NCI-H2227 treated with DMSO at 0.1 percent for 48 hours (cell line): Measurements from ENCODE around the gene ZNF8.
"Not testable (repeated sequence)": the region's sequence is repeated elsewhere in the genome, so short reads cannot be mapped to it uniquely, and the experiment has no call there.

ENCODE experiments used
- DNase-seq: peaks from one replicate; lab custom pipeline; 2025; lab: John Stamatoyannopoulos, UW

Gene ZNF8

DNA sequence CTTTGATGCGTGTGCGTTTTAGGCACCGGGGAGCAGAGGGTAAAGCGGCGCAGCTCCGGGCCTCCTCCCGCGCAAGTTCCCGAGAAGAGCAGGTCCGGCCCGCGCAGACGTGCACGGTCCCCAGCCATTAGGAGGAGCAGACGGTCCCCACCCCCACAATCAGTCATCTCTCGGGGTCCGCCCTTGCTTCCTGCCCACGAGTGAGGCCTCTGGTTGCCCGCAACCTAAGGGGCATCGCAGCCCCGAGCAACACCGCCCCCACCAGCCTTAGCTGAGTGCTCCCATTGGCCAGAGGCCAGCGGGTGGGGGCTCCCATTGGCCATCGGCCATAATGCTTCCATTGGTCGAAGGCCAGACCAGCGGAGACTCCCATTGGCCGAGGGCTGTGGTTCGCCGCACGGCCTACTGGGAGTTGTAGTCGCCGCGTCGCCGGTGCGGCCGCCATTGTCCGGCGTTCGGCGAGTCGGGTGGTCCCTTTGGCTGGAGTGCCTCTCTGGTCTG is at the start of gene ZNF8:
ZNF8 (plus strand) TSS at position 415 of the 501 bp plus-strand sequence. CDS start 127 bp downstream, outside the sequence.
- peak; percentile 100 for DNase-seq

DNA sequence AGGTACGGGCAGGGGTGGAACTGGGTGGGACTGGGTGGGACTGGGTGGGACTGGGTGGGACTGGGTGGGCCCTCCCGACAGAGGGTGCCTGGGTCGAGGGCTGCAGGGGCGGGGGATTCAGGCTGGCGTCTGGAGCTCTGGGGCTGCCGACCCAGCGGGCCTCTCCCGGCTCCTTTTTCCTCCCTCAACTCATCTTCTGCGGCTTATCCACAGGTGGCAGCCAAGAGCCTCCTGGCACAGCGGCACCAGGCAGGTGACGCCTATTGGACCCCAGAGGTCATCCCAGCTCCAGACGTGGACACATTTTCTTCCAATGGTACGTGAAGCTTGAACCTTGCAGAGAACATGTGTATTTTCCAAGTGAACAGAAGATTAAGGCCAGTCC is 49.5 kb upstream of the ZNF8 start:
- DNase-seq, result no peak

DNA sequence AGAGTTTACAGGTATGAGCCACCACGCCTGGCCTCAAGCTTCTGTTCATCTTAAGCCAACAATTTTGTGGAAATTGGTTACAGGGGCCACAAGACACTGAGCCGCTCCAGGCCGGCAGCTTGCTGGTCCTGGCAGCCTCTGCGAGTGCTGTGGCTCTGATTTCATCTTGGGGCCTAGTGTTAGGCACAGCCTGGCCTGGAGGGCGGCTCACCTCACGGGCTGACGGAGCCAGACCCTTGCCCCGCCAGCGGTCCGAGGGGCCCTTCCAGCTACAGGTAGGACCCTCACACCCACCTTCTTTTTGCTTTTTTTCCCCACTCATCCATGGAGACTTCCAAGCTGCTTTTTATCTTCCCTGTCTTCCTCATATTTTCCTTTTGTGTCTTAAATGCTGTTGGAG is 41.4 kb upstream of the ZNF8 start:
- no peak for DNase-seq

DNA sequence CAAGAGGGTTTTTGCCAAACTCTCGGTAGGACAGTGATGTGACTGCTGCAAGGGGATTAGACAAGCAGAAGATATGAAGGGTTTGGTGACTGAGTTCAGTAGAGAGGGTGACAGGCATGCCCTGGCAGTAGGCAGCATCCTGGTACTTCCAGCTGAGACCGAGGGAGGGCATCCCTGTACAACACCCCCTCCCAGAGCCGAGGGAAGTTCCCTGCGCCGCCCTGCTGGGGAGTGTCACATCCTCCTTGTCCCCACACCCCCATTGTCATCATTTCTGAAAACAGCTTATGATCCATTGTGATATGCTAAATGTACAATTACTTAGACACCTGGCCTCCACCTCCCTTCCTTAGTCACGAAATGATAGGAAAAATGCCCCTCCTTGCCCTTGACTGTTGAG is 35.4 kb upstream of the ZNF8 start:
- DNase-seq, result no peak

DNA sequence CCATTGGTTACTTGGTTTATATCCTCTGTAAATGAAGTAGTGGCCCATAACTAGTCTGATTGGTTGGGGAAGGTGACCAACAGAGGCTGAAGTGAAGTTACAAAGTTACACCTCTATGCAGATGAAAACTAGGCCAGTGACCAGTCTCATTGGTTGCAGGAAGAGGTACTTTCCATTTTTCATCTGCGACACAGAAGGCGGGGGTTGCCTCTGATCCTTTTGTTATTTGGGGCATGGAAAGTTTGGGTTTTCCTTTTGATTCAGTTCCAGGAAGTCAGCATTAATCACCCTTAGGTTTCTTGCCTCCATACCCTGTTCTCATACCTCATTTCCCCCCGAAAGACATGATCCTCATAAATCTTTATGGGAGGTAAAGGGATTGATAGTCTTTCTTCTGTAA is 29.9 kb upstream of the ZNF8 start:
- DNase-seq, result no peak

DNA sequence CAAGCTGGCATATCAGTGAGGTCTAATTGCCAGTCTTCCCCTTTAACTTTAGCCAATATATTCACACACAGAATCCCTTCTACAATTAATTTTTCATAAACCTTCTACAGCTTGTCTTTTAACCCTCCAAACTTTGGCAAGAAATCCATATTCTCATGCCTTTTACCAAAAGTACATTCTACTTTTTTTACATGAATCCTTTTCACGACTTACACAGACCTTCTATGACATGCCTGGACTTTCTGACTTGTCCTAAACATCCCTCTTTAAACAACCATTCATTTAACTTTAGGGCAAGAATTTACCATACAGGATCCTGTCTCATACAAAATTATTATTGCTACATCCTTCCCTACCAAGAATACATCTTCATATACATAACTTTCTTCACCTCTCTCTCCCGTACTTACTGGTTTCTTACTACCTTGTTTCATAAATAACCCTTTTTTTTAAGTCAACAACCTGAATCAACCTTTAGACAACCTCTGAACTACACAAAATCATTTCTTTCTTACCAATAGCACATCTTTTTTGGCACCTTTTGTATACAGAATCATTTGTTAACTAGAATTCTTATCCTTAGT is 26.6 kb upstream of the ZNF8 start:
- no peak for DNase-seq

DNA sequence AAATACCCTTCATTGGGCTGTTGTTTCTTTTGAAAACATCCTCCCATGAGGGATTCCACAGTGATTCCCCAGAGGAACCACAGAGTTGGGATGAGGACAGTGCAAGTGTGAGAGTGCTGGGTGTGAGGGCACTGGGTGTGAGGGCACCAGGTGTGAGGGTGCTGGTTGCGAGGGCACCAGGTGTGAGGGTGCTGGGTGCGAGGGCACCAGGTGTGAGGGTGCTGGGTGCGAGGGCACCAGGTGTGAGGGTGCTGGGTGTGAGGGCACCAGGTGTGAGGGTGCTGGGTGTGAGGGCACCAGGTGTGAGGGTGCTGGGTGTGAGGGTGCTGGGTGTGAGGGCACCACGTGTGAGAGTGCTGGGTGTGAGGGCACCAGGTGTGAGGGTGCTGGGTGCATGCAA is 20.5 kb upstream of the ZNF8 start:
- not testable (repeated sequence) for DNase-seq

DNA sequence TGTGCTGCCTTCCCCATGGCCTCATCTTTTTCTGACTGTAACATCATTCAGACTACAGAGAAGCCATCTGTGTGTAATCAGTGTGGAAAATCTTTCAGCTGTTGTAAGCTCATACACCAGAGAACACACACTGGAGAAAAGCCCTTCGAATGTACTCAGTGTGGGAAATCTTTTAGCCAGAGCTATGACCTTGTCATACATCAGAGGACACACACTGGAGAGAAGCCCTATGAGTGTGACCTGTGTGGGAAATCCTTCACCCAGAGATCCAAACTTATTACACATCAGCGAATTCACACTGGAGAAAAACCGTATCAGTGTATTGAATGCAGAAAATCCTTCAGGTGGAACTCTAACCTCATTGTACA is 17.2 kb upstream of the ZNF8 start:
- no peak for DNase-seq

DNA sequence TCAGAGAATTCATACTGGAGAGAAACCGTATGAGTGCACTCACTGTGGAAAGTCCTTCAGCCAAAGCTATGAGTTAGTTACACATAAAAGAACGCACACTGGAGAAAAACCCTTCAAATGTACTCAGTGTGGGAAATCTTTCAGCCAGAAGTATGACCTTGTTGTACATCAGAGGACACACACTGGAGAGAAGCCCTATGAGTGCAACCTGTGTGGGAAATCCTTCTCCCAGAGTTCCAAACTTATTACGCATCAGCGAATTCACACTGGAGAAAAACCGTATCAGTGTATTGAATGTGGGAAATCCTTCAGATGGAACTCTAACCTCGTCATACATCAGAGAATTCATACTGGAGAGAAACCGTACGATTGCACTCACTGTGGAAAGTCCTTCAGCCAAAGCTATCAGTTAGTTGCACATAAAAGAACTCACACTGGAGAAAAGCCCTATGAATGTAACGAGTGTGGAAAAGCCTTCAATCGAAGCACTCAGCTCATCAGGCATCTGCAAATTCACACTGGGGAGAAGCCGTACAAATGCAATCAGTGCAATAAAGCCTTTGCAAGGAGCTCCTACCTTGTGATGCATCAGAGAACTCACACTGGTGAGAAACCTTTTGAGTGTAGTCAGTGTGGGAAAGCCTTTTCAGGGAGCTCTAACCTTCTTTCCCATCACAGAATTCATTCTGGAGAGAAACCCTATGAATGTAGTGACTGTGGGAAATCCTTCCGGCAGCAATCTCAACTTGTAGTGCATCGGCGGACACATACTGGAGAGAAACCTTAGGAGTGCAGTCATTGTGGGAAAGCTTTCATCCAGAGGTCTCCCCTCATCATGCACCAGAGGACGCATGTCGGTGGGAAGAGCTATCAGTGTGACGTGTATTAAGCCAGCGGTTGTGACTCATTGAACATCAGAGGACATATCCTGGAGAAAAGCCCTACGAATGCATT is 16.5 kb upstream of the ZNF8 start:
- DNase-seq, result no peak

DNA sequence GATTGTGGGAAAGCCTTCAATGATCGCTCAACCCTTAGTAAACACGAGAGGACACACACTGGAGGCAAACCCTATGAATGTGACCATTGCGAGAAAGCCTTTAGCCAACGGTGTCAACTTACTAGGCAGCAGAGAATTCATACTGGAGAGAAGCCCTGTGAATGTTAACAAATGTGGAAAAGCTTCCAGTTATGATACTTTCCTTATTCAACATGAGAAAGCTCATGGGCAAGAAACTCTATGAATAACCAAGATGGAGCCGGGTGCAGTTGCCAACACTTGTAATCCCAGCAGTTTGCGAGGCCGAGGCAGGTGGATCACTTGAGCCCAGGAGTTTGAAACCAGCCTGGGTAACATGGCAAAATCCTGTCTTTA is 15.8 kb upstream of the ZNF8 start:
- no peak for DNase-seq

DNA sequence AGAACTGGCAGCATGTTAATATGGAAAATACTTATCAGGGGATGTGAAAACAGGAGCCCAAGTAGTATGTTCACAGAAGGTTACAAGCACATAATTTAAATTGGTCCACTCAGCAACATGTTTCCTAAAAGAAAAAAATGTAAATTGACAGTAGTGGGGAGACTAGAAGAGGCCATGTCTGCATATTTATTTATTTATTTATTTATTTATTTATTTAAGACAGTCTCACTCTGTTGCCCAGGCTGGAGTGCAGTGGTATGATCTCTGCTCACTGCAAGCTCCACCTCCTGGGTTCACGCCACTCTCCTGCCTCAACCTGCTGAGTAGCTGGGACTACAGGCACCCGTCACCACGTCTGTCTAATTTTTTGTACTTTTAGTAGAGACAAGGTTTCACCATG is 13.7 kb upstream of the ZNF8 start:
- no peak for DNase-seq

DNA sequence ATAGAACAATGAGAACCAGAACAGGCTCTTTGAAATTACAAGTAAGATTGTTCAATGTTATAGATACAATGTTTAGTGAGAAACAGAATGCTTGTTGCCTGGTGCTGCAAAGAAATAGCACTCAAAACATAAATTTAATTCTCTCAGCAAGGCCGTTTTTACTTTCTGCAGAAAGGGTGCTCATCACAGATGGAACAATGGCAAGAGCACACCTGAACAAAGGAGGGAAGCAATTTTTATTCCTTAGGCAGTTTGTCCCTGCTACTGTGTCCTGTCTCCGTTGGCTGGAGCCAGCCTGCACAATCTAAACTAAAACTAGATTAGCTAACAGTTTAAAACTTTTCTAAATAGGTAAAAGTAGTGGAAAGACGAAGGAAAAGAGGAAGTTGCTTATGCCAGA is 10.4 kb upstream of the ZNF8 start:
- no peak for DNase-seq

DNA sequence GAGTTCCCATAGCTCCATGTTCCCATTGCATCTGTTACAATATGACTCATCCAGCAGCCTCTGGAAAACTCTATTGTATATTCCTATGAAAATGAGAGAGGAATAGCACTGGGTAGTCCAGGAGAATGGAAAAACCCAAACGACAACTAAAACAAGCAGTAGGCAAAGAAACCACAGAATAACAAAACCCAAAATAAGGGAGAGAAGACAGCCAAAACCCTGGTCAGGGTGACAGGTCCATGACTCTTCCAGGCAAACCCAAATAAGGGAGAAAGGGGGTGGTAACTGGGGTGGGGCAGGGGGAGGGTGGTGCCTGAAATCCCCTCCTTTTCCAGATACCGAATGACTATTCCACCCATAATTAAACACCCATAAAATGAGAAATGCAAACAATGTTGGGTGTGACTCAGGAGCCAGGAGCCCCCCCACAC is 4.0 kb upstream of the ZNF8 start:
- no peak for DNase-seq

DNA sequence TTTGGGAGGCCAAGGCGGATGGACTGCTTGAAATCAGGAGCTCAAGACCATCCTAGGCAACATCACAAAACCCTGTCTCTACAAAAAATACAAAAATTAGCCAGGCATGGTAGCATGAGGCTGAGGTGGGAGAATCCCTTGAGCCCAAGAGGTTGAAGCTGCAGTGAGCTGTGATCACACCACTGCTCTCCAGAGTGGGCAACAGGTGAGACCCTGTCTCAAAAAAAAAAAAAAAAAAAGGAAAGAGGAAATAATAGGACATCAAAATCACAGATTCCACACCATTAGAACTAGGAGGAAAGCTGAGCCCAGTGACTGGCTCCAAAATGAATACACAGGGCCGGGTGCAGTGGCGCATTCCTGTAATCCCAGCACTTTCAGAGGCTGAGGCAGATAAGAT is 3.2 kb upstream of the ZNF8 start:
- DNase-seq, result no peak

DNA sequence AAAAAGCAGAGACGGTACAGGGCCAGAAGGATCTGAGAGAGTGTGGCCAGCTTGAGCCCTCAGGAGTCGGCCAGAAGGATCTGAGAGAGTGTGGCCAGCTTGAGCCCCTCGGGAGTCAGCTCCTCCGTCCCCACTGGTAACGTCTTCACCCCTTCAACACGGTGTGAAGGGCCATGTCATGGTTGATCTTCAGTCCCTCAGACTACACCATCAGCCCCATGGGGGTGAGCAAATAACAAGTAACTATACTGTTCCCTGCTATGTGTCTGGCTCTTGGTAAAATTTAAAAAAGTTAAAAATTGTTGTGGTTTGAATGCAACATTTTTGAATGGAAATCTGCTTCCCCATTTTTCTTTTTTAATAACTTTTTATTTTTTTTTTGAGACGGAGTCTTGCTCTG is 1.6 kb upstream of the ZNF8 start:
- no peak for DNase-seq

DNA sequence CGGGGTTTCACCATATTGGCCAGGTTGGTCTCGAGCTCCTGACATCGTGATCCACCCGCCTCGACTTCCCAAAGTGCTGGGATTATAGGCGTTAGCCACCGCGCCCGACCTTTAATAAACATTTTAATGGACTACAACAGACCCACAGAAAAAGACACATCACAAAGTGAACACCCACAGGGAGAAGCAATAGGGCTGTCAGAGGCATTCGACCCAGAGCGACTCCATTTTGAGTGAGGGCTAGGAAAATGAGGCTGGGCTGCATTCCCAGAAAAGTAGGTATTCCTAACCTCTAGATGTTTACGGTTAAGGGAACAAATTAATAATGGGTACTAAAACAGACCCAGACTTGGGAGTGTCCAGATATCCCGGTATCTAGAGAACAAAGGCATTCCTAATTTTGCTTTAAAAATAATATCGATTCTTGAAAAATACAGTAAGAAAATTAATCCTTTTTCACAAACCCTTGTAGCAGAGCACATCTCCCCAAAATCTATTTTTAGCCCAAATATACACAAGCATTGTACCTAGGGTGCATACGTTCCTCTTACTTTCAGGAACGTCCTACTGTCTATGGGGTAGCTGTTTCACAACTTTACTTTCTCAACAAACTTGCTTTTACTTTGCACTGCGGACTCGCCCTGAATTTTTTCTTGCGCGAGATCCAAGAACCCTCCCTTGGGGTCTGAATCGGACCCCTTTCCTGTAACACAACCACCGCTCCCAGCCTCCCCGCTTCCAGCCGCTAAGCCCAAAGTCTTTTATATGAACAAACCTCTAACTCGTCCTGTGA is 811 bp upstream of the ZNF8 start:
- DNase-seq, result no peak

DNA sequence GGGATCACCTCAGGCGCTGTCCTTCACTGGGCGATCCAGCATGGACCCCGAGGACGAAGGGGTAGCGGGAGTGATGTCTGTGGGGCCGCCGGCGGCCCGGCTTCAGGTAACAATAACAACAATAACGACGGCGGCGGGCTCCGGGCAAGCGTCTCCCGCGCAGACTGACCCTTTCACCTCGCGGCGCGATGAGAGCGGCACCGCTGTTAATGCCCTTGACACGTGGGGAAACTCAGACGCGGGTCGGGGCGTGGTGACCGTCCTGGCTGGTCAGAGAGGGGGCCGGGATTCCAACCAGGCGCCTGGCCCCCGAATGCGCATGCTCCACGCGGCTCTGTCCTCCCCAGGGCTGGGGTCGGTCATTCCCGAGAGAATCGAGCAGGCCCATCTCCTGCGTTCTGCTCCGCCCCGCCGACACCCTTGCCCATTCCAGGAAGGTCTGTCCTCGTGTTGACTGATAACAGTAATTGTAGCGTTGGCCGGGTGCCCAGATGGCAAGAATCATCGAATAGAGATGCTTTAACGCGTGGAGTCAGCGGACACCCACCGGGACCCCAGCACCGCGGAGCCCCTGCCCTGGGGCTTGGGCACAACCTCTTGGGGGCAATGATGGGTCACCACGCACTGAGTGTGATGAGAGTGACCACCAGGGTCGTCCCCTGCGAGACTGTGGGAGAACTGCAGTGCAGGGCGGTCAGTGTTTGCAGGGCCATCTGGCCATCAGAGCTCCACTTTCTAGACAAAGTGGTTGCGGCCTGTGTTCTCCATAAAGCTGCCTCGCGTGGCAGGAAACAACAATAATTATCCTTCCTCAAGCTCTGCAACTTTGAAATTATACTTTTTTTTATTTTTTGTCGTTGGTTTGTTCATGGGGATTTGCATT is 528 bp downstream of the ZNF8 start:
- peak; percentile 87 for DNase-seq

DNA sequence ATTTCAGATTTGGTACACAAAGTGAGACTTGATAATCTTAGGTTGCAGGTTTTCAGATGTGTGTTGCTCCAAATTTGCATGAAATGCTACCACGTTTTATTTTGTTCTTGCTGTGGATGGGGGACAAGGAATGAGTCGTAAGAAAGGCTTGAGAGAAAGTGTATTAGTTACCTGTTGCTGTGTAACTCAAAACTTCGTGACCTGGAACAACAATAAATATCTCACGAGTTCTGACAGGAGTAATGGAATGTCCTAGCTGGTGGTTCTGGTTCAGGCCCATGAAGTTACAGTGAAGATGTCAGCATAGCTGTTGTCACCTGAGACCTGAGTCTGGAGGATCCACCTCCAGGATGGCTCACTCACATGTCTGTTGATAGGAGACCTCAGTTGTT is 1.2 kb downstream of the ZNF8 start:
- no peak for DNase-seq

DNA sequence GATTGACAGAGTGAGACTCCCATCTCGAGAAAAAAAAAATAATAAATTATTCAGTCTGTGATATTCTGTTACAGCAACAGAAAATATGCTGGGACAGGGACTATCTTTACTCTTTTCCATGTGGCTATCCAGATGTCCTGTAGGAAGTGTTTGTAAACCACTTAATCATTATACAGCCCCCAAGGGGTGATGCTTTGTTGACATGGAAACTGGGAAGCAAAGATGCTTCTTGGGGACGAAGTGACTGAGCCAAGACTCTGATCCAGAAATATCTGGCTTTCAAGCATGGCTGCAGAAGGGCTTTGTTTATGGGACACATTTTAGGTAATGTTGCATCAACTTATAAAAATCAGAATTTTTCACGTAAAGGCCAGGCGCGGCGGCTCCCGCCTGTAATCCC is 5.4 kb downstream of the ZNF8 start:
- DNase-seq, result no peak

DNA sequence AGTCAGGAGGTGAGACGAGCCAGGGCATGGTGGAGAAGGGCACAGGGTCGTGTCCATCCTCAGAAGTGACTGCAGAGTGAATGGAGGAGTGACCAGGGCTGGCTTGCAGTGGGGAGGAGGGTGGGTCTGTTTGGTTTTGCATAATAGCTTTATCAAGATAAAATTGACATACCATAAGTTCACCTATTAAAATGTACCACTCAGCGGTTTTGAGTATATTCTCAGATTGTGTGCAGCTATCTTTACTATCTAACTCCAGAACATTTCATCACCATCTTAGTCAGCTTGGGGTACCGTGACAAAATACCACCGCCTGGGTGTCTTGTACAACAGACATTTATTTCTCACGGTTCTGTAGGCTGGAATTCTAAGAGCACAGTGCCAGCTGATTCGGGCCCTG is 13.2 kb downstream of the ZNF8 start:
- no peak for DNase-seq

DNA sequence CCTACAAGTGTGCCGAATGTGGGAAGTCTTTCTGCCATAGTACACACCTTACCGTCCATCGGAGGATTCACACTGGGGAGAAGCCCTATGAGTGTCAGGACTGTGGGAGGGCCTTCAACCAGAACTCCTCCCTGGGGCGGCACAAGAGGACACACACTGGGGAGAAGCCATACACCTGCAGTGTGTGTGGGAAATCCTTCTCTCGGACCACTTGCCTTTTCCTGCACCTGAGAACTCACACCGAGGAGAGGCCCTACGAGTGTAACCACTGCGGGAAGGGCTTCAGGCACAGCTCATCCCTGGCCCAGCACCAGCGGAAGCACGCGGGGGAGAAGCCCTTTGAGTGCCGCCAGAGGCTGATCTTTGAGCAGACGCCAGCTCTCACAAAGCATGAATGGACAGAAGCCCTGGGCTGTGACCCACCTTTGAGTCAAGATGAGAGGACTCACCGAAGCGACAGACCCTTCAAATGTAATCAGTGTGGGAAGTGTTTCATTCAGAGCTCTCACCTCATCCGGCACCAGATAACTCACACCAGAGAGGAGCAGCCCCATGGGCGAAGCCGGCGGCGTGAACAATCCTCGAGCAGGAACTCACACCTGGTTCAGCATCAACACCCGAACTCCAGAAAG is 16.1 kb downstream of the ZNF8 start:
- no peak for DNase-seq
